RWPE1 (cell line): ENCODE results near the gene STAG1.

Source experiments
- CTCF ChIA-PET: fragments of 350-600 bp; sonication (Branson Sonifier 250); formaldehyde crosslinking; extraction: SDS; loops from one replicate; lab custom pipeline; 2021; lab: Yijun Ruan, JAX
- POLR2A ChIA-PET: fragments of 400-600 bp; formaldehyde crosslinking; extraction: SDS; loops from one replicate; lab custom pipeline; 2020; ENCODE audit warnings: antibody characterized with exemption; ENCODE audit not compliant: low non-redundant PET; lab: Yijun Ruan, JAX
- DNase-seq: peaks from one replicate; pipeline ENCODE4 v3.0.0; 2012; ENCODE audit warnings: low spot score
- H3K27ac ChIP-seq: fragments of 450-650 bp; 2 replicates; pipeline ENCODE4 v1.5.1; 2017
- CTCF ChIP-seq: fragments of 450-650 bp; conservative IDR thresholded peaks from 2 replicates; pipeline ENCODE4 v1.5.1; 2017; ENCODE audit warnings: low read depth, mild to moderate bottlenecking

STAG1 gene

DNA sequence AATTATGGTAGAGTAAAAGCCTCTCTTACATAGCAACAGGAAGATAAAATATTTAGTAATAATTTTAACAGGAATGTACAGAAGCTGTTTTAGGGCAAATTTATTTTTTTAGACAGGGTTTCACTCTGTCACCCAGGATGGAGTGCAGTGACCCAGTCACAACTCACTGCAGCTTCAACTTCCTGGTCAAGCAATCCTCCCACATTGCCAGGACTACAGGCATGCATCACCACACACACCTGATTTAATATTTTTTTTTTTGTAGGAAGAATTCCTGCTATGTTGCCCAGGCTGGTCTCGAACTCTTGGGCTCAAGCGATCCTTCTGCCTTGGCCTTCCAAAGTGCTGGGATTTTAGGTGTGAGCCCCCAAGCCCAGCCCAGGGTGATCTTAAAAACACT, 440.9 kb downstream of the STAG1 start:
- CTCF ChIA-PET, result interaction anchor here (0.7 kb wide), 1 partner anchor 234 kb away, joined by 5 read pairs; no protein-coding TSS in a partner anchor
- POLR2A ChIA-PET, result no interaction called here
- no peak for DNase-seq
- no peak for TF ChIP-seq CTCF
- H3K27ac ChIP-seq, result no peak overlapping the region

DNA sequence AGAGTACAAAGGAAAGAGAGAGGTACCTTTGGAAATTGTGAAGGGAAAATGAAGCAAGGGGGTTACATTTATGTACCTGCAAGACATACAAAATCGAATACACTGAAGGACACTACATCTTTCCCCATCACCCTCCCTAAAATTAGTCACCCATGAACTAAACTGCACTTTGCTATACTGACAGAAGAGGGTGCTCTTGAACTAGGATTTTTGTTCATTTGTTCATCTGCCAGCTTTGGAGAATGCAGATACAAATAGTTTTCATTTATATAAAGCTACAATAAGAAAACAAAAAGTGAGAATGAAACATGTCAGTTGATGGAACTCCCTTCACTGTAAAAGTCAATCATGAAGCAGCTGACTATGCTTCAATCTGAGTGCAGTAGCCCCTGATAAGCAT, 446.3 kb downstream of the STAG1 start:
- ChIA-PET POLR2A (no interaction called here), CTCF (interaction anchor here (0.6 kb wide), 1 partner anchor 8 kb away, joined by 3 read pairs; no protein-coding TSS in a partner anchor)
- no peak for TF ChIP-seq CTCF
- no peak for DNase-seq
- H3K27ac ChIP-seq, result no peak overlapping the region

DNA sequence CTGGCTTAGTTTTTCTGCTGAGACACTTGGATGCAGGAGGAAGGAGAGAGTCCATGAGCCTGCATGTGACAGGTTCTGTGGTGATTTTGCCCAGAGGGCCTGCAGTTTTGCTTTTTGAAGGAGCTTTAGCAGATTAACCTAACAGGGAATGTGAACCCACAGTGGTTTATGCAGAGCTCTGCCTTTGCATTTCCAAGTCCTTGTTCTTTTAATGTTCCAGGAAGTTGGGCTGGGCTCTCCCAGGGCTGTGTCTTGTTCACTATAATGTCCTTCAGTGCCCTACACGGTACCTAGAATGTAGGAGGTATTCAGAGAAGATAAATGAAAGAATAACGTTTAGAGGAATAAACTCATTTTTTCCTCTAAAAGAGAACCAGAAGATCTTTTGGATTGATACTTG, 451.7 kb downstream of the STAG1 start:
- TF ChIP-seq CTCF, result no peak
- ChIA-PET CTCF (no interaction called here), POLR2A (no interaction called here)
- no peak for DNase-seq
- H3K27ac ChIP-seq, result no peak overlapping the region

- no peak for TF ChIP-seq CTCF
- CTCF ChIA-PET, result interaction anchor here (0.7 kb wide), 1 partner anchor 946 kb away, joined by 3 read pairs; no protein-coding TSS in a partner anchor
- POLR2A ChIA-PET, result no interaction called here
- H3K27ac ChIP-seq, result no peak overlapping the region
- DNase-seq, result no peak
These were observed 454.4 kb downstream of the STAG1 start for GRCh38 chr3:136297826-136298225.

DNA sequence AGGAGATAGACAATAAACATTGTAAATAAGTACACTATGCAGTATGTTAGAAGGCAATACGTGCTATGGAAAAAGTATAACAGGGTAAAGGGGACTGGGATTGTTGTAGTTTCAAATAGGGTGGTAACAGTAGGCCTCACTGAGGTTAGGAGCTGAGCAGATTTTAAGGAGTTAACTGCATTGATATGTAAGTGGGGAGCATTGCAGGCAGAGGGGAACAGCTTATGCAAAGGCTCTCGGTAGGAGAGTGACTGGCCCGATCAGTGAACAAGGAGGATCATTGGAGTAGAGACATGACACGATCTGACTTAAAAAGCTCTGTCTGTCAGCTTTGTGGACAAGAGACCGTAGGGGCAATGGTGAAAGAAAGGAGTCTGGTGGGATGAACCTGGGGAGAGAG, 455.2 kb downstream of the STAG1 start:
- CTCF ChIA-PET, result no interaction called here
- DNase-seq, result no peak
- POLR2A ChIA-PET, result no interaction called here
- no peak for TF ChIP-seq CTCF
- H3K27ac ChIP-seq, result no peak overlapping the region

DNA sequence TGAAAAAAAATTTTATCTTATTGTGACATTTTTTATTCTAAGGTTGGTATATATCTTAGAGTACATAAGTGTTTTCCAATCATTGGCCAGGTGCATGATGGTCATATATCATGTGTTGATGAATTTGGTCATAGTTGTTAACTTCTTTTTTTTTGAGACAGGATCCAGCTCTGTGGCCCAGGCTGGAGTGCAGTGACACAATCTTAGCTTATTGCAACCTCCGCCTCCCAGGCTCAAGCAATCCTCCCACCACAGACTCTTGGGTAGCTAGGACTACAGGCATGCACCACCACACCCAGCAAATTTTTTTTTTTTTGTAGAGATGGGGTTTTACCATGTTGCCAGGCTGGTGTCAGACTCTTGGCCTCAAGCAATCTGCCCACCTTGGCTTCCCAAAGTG, 458.0 kb downstream of the STAG1 start:
- CTCF ChIA-PET, result no interaction called here
- H3K27ac ChIP-seq, result no peak overlapping the region
- no peak for TF ChIP-seq CTCF
- POLR2A ChIA-PET, result no interaction called here
- DNase-seq, result no peak

GRCh38 chr3:136293279-136293678, 458.9 kb downstream of the STAG1 start:
- TF ChIP-seq CTCF, result no peak
- DNase-seq, result no peak
- no peak overlapping the region for H3K27ac ChIP-seq
- ChIA-PET POLR2A (no interaction called here), CTCF (interaction anchor here (0.5 to 0.6 kb wide), 2 partner anchors 20 to 151 kb away, joined by 3 read pairs; no protein-coding TSS in a partner anchor)
